ACC112 (cell line): ENCODE results near the gene KLK8.
"Not testable (repeated sequence)": the region's sequence is repeated elsewhere in the genome, so short reads cannot be mapped to it uniquely, and the experiment has no call there.

Experiments
- H2AFZ ChIP-seq: fragments of 200-600 bp; sonication (generic); one replicate; pipeline ENCODE4 v1.6.0; 2017; ENCODE audit warnings: antibody characterized with exemption, low read length; ENCODE audit not compliant: unreplicated experiment
- H3K27ac ChIP-seq: fragments of 200-600 bp; sonication (generic); 2 replicates; pipeline ENCODE4 v1.5.1; 2014; ENCODE audit warnings: low read depth, mild to moderate bottlenecking, antibody characterized with exemption, low read length, moderate library complexity
- H3K27me3 ChIP-seq: fragments of 200-600 bp; sonication (generic); 2 replicates; pipeline ENCODE4 v1.6.1; 2014; ENCODE audit warnings: mild to moderate bottlenecking, antibody characterized with exemption, low read length, moderate library complexity, mixed read lengths; ENCODE audit not compliant: insufficient read depth
- H3K36me3 ChIP-seq: fragments of 200-600 bp; sonication (generic); 2 replicates; pipeline ENCODE4 v1.6.1; 2016; ENCODE audit warnings: mild to moderate bottlenecking, antibody characterized with exemption, low read length, moderate library complexity, mixed read lengths; ENCODE audit not compliant: insufficient read depth
- H3K4me1 ChIP-seq: fragments of 200-600 bp; sonication (generic); one replicate; pipeline ENCODE4 v1.6.1; 2016; ENCODE audit warnings: low read length, mixed read lengths; ENCODE audit not compliant: insufficient read depth, unreplicated experiment, control insufficient read depth
- H3K4me3 ChIP-seq: fragments of 200-600 bp; sonication (generic); 2 replicates; pipeline ENCODE4 v1.5.1; 2014; ENCODE audit warnings: mild to moderate bottlenecking, low read depth, low read length
- H3K79me2 ChIP-seq: fragments of 200-600 bp; sonication (generic); one replicate; pipeline ENCODE4 v1.6.0; 2016; ENCODE audit warnings: low read length; ENCODE audit not compliant: control insufficient read depth, unreplicated experiment, insufficient read depth

The KLK8 gene

DNA sequence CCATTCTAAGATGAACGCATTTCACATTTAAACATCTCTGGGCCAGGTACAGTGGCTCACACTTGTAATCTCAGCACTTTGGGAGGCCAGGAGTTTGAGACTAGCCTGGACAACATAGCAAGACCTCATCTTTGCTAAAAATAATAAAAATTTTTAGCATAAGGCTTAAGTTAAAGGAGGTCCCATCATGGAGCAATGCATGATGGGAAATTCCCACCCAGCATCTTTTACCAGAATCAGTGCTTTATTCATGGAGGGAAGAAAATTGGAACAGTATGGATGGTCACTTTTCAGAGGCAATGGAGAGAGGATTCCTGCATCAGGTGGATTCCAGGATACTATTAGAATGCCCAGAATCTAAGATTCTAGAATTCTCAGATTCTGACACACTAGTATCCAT lies 3.8 kb upstream of the KLK8 start:
- Histone ChIP-seq H2AFZ (no peak overlapping the region), H3K36me3 (no peaks in the 10 kb centered on the region), H3K27ac (no peak overlapping the region), H3K27me3 (peaks cover 35% of the 10 kb centered on the region; the same call in 1 of the 2 replicates), H3K4me1 (no peaks in the 10 kb centered on the region), H3K79me2 (no peaks in the 10 kb centered on the region), H3K4me3 (no peak overlapping the region)

DNA sequence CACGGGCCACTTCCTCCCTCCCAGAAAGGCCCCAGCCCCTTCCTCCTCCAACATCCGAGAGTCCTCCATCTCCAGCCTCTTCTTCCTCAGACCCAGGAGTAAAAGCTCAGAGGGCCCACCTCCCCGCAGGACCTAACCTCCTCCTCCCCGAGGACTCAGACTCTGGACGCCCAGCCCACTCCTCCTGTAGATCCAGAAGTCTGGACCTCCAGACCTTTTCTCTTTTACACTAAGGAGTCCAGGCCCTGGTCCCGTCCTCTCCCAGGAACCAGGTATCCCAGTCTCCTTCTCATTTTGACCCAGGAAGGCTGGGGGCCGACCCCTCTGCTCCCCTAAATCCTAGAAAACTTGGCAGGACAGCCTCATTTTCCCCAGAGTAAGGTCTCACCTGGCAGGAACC lies 1.9 kb upstream of the KLK8 start:
- peaks cover 34% of the 10 kb centered on the region for H3K27me3 ChIP-seq
- no peak overlapping the region for H3K27ac ChIP-seq
- H3K4me1 ChIP-seq: no peaks in the 10 kb centered on the region
- H3K36me3 ChIP-seq: no peaks in the 10 kb centered on the region
- no peaks in the 10 kb centered on the region for H3K79me2 ChIP-seq
- H3K4me3 ChIP-seq: no peak overlapping the region
- H2AFZ ChIP-seq: no peak overlapping the region

GRCh38 chr19:51002542-51003311 lies 1.3 kb upstream of the KLK8 start:
- Histone ChIP-seq H3K27me3 (peaks cover 34% of the 10 kb centered on the region), H2AFZ (no peak overlapping the region), H3K4me3 (no peak overlapping the region), H3K4me1 (no peaks in the 10 kb centered on the region), H3K79me2 (no peaks in the 10 kb centered on the region), H3K27ac (no peak overlapping the region), H3K36me3 (no peaks in the 10 kb centered on the region)

GRCh38 chr19:51002089-51002532 lies 707 bp upstream of the KLK8 start:
- Histone ChIP-seq H3K36me3 (no peaks in the 10 kb centered on the region), H3K4me1 (no peaks in the 10 kb centered on the region), H3K79me2 (no peaks in the 10 kb centered on the region), H3K27ac (no peak overlapping the region), H2AFZ (no peak overlapping the region), H3K27me3 (peaks cover 28% of the 10 kb centered on the region), H3K4me3 (no peak overlapping the region)

DNA sequence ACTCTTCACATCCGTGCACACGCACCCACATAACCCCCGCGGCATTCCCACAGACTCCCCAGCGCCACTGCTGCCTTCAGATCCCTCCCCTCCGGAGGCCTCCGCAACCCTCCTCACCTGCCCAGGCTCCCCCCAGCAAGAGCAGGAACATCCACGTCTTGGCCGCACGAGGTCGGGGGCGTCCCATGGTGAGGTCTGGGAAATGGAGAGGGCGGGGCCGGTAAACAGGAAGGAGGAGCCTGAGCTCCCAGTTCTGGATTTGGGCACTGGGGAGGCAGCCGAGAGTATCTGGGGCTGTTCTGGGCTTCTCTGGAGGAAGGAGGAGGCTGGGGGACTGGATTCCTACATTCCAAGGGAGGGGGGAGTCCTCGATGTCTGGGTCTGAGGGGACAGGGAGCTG lies 423 bp downstream of the KLK8 start:
- no peaks in the 10 kb centered on the region for H3K4me1 ChIP-seq
- no peak overlapping the region for H3K4me3 ChIP-seq
- H3K36me3 ChIP-seq: no peaks in the 10 kb centered on the region
- H3K27me3 ChIP-seq: peaks cover 24% of the 10 kb centered on the region
- no peak overlapping the region for H3K27ac ChIP-seq
- no peaks in the 10 kb centered on the region for H3K79me2 ChIP-seq
- no peak overlapping the region for H2AFZ ChIP-seq

DNA sequence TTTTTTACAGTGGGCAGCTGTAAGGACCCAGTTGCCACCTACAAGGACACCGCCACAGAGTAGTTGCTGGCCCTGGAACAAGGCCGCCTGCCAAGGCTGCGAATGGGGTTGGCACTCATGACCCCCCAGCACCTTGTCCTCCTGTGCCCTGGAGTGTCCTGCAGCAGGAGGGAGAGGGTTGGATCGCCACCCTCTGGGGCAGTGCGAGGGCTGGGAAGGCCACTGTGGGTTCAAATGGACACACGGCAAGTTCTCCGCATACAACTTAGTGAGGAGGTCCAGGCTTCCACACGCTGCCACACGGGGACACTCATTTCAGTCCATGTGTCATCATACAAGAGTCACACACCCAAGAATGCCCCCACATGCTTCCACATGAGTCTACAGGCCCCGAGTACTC lies 978 bp downstream of the KLK8 start:
- Histone ChIP-seq H3K4me1 (no peaks in the 10 kb centered on the region), H3K79me2 (no peaks in the 10 kb centered on the region), H2AFZ (no peak overlapping the region), H3K27ac (no peak overlapping the region), H3K27me3 (peaks cover 23% of the 10 kb centered on the region), H3K4me3 (no peak overlapping the region), H3K36me3 (no peaks in the 10 kb centered on the region)

GRCh38 chr19:50998686-50999085 lies 2.7 kb downstream of the KLK8 start:
- no peak overlapping the region for H3K27ac ChIP-seq
- no peak overlapping the region for H3K4me3 ChIP-seq
- H3K27me3 ChIP-seq: peaks cover 16% of the 10 kb centered on the region
- no peaks in the 10 kb centered on the region for H3K36me3 ChIP-seq
- no peaks in the 10 kb centered on the region for H3K79me2 ChIP-seq
- H3K4me1 ChIP-seq: no peaks in the 10 kb centered on the region
- no peak overlapping the region for H2AFZ ChIP-seq

DNA sequence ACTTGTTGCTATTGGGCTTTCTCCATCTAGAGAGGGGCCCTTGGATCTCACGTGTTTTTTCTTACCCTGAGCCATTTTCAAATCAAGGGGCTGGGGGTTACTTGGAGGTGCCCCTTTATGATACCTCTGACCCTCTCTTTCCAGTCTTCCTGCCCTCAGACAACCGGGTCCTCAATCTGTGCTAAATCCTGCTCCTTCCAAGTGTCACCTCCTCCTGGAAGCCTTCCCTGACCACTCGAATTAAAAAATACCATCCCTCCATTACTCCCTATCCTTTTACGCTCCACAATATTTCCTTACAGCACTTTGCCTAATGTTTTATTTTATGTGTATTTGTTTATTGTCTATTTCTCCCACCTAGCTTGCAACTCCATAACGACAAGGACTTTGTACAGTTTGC lies 3.3 kb downstream of the KLK8 start:
- no peaks in the 10 kb centered on the region for H3K79me2 ChIP-seq
- no peak overlapping the region for H3K4me3 ChIP-seq
- H3K36me3 ChIP-seq: no peaks in the 10 kb centered on the region
- peaks cover 16% of the 10 kb centered on the region for H3K27me3 ChIP-seq
- no peak overlapping the region for H2AFZ ChIP-seq
- no peaks in the 10 kb centered on the region for H3K4me1 ChIP-seq
- H3K27ac ChIP-seq: no peak overlapping the region

GRCh38 chr19:50994129-50994528 lies 7.3 kb downstream of the KLK8 start:
- no peaks in the 10 kb centered on the region for H3K36me3 ChIP-seq
- no peaks in the 10 kb centered on the region for H3K4me1 ChIP-seq
- H3K4me3 ChIP-seq: no peak overlapping the region
- H3K27me3 ChIP-seq: peaks cover 24% of the 10 kb centered on the region
- no peak overlapping the region for H2AFZ ChIP-seq
- H3K27ac ChIP-seq: no peak overlapping the region
- no peaks in the 10 kb centered on the region for H3K79me2 ChIP-seq

GRCh38 chr19:50992666-50993035 lies 8.8 kb downstream of the KLK8 start:
- H3K79me2 ChIP-seq: no peaks in the 10 kb centered on the region
- no peak overlapping the region for H3K27ac ChIP-seq
- H3K4me1 ChIP-seq: no peaks in the 10 kb centered on the region
- H3K27me3 ChIP-seq: peaks cover 25% of the 10 kb centered on the region
- no peak overlapping the region for H2AFZ ChIP-seq
- no peak overlapping the region for H3K4me3 ChIP-seq
- no peaks in the 10 kb centered on the region for H3K36me3 ChIP-seq

GRCh38 chr19:50984416-50984815 lies 17.0 kb downstream of the KLK8 start:
- H2AFZ ChIP-seq, H3K4me3 ChIP-seq, H3K79me2 ChIP-seq, H3K27ac ChIP-seq, H3K36me3 ChIP-seq, H3K4me1 ChIP-seq: not testable (repeated sequence)
- peaks cover 31% of the 10 kb centered on the region for H3K27me3 ChIP-seq
